Stimulated activated naive CD4-positive, alpha-beta T cell treated with Interleukin-2 at 50 U/mL for 16 hours (primary cell): ENCODE data around the gene ZNF678.
"Not testable (repeated sequence)": the region's sequence is repeated elsewhere in the genome, so short reads cannot be mapped to it uniquely, and the experiment has no call there.

Experiments
- DNase-seq: peaks from one replicate; lab custom pipeline; 2025; lab: John Stamatoyannopoulos, UW

The ZNF678 gene

DNA sequence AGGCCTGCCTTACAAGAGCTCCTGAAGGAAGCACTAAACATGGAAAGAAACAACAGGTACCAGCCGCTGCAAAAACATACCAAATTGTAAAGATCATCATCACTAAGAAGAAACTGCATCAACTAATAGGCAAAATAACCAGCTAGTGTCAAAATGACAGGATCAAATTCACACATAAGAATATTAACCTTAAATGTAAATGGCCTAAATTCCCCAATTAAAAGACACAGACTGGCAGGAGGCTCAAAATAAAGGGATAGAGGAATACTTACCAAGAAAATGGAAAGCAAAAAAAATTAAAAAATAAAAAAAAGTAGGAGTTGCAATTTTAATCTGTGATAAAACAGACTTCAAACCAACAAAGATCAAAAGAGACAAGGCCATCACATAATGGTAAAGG lies 11.5 kb upstream of the ZNF678 start:
- DNase-seq, result not testable (repeated sequence)

DNA sequence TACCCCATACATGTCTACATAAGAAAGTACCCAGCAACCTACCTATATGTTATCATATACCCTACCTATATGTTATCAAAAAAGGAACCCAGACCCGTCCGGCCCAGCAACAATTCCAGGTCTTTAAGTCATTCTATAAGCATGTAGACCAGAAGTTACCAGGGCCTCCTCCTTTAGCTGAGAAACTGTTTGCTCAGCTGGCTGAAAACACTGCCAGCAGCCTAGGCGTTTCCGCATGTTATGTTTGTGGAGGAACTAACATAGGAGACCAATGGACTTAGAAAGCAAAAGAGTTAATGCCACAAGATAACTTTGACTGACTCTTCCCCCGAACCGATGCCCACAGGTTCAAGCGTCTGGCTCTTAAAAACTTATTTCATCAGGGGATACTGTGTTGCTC lies 7.1 kb upstream of the ZNF678 start:
- DNase-seq, result no peak

DNA sequence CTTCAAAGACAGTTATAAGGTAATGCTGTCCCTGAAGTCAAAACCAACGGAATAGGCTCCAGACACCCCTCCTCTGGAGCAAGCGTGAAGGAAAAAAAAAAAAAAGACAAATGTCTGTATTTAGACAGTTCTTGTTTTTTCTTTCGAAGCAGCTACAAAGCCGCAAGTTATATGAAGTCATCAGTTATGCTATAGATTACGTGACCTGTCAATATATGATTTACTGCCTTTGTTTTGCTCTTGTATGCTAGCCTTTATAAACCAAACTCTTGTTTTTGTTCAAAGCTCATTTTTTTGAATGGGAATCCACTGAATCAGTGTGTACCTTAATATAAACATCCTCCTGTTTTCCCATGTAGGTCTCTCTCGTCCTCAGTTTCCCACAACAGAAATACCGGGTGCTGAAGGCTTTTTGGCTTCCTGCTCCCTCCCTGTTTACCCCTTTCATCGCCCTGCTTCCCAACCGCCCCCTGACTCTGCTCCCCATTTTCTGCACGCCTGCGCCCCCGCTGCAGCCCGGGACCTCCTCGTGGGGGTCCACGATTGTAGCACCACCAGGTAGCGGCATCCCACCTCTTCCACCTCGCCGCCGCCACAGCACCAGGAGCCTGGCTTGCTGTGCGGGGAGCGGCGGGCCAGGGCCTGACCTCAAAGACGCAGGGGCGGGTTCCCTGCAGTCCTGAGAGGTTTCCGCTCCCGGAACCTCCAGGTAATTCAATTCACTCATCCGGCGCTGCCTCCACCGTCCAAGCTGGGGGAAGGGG lies 5.2 kb upstream of the ZNF678 start:
- DNase-seq, result no peak

DNA sequence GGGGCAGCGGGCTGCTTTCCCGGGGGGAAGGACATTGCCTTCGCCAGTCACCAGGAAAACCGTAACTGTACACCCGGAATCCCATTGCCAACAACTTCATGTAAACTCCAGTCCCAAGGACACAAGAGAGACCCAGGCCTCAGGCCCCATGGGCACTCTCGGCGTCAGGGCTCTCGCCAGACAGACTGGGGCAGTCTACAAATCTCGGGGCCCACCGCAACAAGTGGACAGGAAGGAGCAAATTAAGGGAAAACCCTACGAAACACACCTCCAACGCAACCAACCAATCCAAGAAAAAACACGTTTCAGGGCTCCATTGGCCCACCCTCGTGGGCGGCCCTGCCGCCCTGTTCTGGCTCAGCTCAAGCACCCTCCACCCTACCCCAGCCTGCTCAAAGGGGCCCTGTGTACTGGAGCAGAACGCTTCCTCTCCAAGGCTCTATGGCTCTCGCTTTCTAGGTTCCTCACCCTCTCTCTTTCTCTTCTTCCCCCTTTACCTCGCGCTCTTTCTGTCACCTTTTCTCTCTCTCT lies 4.6 kb upstream of the ZNF678 start:
- no peak for DNase-seq

DNA sequence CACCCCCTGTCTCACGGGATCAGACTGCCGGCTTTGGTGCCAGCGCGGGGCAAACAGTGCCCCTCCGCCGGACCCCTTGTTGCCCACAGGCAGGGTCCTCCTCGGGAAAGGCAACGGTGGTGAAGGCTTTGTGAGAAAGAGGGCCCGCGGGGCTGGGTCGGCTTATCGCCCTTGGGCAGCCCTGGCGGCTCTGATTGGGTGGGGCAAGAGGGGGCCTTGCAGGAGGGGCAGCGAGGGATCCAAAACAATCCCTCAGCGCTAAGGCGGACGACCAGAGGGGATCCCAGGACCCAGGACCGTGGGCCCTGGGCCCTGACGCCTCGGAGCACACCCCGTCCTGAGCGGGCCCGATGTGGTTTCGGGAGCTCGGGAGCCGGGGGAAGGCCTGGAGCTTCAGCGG lies 3.9 kb upstream of the ZNF678 start:
- no peak for DNase-seq

DNA sequence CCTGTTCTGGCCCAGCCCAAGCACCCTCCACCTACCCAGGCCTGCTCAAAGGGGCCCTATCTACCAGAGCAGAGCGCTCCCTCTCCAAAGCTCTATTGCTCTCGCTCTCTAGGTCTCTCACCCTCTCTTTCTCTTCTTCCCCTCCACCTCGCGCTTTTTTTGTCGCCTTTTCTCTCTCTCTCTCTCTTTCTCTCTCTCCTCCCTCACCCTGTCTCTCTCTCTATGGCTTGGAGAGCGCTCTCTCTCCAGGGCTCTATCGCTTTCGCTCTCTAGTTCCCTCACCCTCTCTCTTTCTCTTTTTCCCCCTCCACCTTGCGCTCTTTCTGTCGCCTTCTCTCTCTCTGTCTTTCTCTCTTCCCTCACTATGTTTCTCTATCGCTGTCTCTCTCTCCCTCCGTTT lies 3.4 kb upstream of the ZNF678 start:
- DNase-seq, result no peak

DNA sequence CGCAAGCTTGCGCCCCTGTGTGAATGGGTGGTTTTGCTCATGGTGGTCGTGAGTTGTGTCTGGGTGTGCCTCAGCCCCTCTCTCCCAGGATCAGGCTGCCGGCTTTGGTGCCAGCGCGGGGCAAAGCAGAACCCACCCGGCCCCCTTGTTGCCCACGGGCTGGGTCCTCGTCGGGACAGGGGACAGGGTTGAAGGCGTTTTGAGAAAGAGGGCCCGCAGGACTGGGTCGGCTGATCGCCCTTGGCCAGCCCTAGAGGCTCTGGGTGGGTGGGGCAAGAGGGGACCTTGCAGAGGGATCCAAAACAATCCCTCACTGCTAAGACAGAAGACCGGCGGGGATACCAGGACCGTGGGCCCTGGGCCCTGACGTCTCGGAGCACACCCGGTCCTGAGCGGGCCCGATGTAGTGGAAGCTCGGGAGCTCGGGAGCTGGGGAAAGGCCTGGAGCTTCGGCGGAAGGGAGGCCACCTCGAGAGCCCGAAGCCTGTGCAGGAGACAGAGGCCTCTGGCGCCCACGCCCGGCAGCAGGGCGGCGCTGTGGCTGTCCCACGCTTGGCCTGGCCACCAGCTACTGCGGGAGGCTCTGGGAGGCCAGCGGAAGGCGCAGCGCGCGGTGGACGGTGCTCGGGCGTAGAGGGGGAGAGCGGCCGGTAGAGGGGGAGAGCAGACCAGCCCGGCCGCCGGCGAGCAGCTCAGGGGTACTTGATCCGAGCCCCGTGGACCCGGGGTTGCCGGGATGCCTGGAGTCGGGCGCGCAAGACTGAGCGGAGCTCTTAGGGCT lies 2.8 kb upstream of the ZNF678 start:
- no peak for DNase-seq

DNA sequence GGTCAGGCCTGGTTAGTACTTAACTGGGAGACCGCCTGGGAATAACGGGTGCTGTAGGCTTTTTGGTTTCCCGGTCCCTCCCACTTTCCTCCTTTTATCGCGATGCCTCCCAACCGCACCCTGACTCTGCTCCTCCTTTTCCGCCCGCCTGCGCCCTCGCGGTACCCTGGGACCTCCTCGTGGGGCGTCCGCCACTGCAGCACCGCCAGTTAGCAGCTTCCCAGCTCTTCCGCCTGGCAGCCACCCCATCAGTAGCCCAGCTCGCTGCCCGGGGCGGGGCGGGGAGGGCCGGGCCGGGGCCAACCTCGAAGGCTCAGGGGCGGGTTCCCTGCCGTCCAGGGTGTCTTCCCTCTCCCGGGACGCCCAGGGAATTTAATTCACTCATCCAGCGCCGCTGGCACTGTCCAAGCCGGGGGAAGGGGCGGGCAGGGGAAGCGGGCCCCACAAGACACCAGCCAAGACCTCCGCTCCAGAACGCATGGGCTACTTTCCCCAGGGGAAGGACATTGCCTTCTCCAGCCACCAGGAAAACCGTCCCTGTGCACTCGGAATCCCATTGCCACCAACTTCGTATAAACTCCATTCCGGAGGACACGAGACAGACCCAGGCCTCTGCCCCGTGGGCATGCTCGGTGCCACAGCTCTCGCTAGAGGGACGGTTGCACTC lies 2.0 kb upstream of the ZNF678 start:
- no peak for DNase-seq

DNA sequence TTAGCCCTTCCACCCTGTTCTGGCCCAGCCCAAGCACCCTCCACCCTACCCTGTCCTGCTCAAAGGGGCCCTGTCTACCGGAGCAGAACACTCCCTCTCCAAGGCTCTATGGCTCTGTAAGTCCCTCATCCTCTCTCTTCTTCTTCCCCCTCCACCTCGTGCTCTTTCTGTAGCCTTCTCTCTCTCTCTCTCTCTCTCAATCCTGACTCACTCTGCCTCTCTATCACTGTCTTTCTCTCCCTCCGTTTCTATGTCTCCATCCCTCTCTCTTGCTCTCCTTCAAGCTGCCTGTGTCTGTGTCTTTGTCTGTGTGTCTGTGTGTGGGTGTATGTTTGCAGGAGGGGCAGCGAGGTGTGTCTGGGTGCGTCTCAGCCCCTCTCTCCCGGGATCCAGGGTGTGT lies 1.3 kb upstream of the ZNF678 start:
- DNase-seq, result no peak

DNA sequence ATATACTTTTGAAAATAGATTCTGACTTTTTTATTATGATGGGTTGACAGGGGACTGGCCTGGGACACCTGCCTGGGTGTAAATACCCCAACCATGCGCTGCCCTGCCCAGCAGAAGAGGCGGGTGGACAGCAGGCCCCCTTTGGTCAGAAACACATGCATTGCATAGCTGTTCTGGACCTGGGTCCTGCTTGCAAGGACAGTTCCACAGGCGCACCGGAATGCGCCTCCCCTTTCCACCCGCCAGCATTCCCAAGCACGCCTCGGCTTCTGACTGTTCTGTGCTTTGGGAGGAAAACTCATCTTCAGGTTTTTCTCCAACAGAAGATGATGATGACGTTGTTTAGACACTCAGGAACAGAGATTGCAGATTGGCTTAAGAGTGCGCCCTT lies 428 bp upstream of the ZNF678 start:
- DNase-seq, result no peak

DNA sequence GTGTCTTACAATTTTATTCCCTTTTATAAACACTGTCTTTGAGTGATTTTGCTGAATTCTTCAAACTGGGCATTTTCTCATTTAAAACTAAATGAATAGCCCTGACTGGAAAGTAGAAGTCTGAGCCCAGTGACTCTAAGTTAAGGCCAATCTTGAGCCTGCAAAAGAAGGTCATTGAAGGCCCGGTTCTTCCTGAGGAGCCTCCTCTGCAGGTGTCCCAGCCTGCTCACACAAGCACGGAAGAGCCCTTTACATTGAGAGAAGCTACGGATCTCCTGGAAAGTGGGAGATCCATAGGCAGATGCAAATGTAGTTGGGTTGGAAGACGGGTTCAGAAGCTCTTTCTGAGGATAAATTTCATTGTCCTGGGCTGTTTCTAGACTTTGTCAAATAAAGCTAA lies 3.9 kb downstream of the ZNF678 start:
- DNase-seq, result no peak

DNA sequence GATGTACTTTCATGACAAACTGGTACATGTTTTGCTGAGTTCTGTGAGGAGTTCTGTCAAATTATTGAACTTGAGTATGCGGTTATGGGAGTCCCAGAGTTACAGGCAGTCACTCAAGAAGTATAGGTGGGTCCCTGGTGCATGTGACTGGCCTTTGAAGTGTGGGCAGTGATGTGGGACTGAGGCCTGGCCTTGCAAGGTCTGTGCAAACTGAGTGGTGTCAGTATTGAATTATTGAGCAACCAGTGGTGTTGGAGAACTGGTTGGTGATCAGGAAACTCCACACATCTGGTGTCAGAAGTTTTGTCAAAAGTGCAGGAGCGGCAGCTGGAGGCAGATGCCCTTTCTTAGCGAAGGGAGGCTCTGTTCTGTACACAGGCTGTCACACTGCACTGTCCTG lies 5.2 kb downstream of the ZNF678 start:
- no peak for DNase-seq

DNA sequence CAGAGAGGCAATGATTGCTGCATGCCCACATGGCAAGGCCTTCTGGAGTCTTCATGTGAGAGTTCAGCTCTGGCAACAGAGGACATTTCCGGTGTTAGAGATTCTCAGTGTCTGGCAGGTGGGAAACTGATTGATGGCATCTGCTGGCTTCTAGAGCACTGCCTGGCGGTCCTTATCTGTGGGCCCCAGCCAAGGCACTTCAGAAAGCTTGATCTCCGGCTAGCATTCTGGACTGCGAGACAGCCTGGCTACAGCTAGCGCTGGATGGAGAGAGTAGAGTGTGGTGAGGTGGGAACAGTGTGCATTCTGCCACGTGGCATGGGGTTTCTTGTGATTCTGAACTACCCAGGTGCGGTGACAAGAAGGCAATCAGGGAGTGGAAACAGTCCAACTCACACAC lies 9.4 kb downstream of the ZNF678 start:
- DNase-seq, result no peak

DNA sequence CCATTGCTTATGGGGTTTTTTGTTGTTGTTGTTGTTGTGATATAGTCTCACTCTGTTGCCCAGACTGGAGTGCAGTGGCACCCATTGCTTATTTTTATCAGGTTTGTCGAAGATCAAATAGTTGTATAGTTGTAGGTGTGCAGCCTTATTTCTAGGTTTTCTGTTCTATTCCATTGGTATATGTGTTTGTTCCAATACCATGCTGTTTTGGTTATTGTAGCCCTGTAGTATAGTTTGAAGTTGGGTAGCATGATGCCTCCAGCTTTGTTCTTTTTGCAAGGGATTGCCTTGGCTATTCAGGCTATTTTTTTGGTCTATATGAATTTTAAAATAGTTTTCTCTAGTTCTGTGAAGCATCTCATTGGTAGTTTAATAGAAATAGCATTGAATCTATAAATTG lies 11.6 kb downstream of the ZNF678 start:
- DNase-seq, result no peak

DNA sequence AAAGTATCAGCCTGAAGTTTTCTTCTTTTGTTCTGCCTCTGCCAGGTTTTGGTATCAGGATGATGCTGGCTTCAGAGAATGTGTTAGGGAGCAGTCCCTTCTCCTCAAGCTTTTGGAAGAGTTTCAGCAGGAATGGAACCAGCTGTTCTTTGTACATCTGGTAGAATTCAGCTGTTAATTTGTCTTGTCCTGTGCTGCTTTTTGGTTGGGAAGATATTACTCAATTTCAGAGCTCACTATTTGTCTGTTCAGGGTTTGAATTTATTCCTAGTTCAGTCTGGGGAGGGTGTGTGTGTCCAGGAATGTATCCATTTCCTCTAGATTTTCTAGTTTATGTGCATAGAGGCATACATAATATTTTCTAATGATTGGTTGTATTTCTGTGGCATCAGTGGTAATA lies 12.8 kb downstream of the ZNF678 start:
- DNase-seq, result no peak

DNA sequence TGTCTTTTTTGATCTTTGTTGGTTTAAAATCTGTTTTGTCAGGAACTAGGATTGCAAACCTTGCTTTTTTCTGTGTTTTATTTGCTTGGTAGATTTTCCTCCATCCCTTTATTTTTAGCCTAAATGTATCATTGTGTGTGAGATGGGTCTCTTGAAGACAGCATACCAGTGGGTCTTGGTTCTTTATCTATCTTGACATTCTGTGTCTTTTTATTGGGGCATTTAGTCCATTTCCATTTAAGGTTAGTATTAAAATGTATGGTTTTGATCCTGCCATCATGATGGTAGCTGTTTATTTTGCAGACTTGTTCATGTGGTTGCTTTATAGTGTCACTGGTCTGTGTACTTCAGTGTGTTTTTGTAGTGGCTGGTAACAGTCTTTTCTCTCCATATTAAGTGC lies 14.1 kb downstream of the ZNF678 start:
- DNase-seq, result no peak

DNA sequence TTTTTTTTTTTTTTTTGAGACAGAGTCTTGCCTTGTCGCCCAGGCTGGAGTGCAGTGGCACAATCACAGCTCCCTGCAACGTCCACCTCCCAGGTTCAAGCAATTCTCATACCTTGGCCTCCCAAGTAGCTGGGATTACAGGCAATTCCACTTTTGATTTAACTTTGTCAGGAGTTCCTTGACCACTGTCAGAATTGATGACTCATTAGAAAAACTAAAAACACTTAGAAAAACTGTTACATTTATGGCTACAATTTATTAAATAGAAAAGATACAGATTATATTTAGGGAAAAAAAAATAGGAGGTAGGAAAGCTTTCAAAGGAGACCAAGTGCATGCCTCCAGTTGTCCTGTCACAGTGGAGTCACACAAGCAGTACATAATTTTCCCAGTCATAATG lies 20.0 kb downstream of the ZNF678 start:
- DNase-seq, result no peak

DNA sequence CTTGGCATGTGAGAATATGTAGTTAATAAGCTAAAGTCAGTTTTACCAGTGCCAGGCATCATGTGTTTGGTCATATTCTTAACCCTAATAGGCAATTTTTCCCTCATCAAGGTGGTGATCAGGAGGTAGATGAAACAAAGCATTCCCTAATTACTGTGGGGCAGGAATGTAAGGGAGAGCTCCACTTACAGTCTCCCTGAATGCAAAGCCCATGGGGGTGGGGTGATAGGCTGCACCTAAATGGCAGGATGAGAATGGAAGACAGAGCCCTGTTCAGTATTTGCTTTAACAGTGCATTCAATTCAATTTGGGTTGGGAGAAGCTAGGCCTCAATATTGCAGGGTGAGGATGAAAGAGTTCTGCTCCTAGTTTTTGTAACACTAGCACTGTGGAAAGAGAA lies 23.4 kb downstream of the ZNF678 start:
- no peak for DNase-seq

DNA sequence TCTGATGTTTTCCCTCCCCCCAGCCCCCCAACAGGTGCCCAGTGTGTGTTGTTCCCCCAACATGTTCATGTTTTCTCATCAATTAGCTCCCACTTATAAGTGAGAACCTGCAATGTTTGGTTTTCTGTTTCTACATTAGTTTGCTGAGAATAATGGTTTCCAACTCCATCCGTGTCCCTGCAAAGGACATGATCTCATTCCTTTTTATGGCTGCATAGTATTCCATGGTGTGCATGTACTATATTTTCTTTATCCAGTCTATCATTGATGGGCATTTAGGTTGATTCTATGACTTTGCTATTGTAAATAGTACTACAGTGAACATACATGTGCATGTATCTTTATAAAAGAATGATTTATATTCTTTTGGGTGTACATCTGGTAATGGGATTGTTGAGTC lies 24.6 kb downstream of the ZNF678 start:
- DNase-seq, result no peak

DNA sequence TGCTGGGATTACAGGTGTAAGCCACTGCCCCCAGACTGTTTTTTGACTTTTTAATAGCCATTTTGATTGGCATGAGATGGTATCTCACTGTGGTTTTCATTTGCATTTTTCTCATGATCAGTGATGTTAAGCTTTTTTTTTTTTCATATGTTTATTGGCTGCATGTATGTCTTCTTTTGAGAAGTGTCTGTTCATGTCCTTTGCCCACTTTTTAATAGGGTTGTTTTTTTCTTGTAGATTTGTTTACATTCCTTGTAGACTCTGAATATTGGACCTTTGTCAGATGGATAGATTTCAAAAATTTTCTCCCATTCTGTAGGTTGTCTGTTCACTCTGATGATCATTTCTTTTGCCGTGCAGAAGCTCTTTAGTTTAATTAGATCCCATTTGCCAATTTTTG lies 25.4 kb downstream of the ZNF678 start:
- DNase-seq, result not testable (repeated sequence)

DNA sequence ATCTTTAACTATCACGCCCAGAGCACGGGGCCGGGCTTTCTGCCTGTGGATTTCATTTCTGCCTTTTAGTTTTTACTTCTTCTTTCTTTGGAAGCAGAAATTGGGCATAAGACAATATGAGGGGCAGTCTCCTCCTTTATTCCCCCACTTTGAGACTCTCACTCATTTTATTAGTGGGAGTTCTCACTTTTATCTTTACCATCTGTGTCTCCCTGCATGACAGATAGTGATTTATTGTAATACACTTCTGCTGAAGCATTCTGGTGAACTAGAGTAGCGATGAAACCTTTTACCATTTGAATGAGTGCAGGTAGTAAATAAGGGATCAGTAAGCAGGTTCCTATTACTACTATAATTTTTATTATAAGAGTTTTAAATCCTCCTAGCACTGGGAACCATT lies 26.4 kb downstream of the ZNF678 start:
- not testable (repeated sequence) for DNase-seq

DNA sequence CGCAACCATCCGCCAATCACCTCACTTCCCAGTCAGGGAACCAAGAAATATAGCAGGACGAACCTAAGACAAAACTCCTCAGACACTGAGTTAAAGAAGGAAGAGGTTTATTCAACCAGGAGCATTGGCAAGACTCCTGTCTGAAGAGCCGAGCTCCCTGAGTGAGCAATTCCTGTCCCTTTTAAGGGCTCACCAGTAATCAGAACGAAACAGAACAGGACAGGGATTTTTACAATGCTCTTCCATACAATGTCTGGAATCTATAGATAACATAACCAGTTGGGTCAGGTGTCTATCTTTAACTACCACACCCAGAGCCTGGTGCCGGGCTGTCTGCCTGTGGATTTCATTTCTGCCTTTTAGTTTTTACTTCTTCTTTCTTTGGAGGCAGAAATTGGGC lies 32.9 kb downstream of the ZNF678 start:
- DNase-seq, result not testable (repeated sequence)

DNA sequence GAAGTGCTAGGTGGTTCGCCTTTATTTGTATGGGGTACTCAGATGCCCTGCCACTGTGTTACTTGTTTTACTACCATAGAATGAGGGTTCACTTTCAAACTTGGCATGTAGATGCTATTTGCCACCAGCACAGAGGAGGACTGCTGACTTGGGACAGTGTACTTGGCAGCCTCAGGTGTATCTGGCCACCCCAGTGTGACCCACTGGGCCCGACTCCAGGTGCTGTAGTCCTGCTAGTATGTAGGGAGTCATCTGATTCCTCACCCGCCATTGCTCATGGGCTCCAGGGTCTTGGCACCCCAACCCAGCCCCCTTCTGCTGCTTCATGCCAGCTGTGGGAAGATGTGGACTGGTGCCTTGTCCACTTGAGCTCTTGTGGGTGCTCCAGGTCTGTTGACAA lies 40.0 kb downstream of the ZNF678 start:
- no peak for DNase-seq
